Right cardiac atrium (tissue), 5 donors: ENCODE measurements around the gene ATG7. TPM values are rescaled to one million over a fixed set of nuclear protein-coding genes. Genes with fewer than 3 reads are reported as not detected.

Source experiments
- ATAC-seq, 2 donors: fragments of 200-7000 bp; cut with Tn5 transposase; one replicate each; pipeline versions ENCODE4 v1.8.0 to v1.9.1; 2020; ENCODE audit warnings: moderate library complexity in 2 of 2, mild to moderate bottlenecking in 1 of 2
- DNase-seq, 3 donors: peaks; one replicate each; pipeline ENCODE4 v3.0.0-alpha.2; 2020
- H3K27ac ChIP-seq: one replicate; pipeline ENCODE4 v1.5.1; 2013; ENCODE audit warnings: mild to moderate bottlenecking, low read length, control low read depth, moderate library complexity
- H3K27me3 ChIP-seq: one replicate; pipeline ENCODE4 v1.6.1; 2013; ENCODE audit not compliant: control insufficient read depth, insufficient read depth
- H3K4me1 ChIP-seq: one replicate; pipeline ENCODE4 v1.6.1; 2013; ENCODE audit warnings: low read length; ENCODE audit not compliant: control insufficient read depth, insufficient read depth
- H3K4me3 ChIP-seq: one replicate; pipeline ENCODE4 v1.5.1; 2013; ENCODE audit warnings: low read length, control low read depth
- H3K9me3 ChIP-seq: one replicate; pipeline ENCODE4 v1.6.1; 2013; ENCODE audit warnings: low read length; ENCODE audit not compliant: control insufficient read depth
- WGBS: extraction: QIAGEN DNeasy Blood & Tissue Kit; methylation state at CpG from one replicate; pipeline ENCODE4 v1.1.7; 2013; 5-methylcytosine and 5-hydroxymethylcytosine counted together
- intact Hi-C, 4 donors: fragments of 100-400 bp; cut with DNase I; formaldehyde crosslinking; loops; one replicate each; pipeline versions ENCODE4 v1.11.0 to v1.14.0; 2022 to 2023
- polyA plus RNA-seq: library from polyadenylated mRNA; stranded (reverse); fragments of 200-250 nt; gene quantifications from one replicate; pipeline ENCODE4 v1.2.3, GENCODE V29; 2013
- total RNA-seq, 4 donors: library from RNA; stranded (reverse); fragmentation: NEBNext Ultra II Directional; extraction: Animal tissue kit (Norgen Biotek cat#: 25700); gene quantifications; one replicate each; pipeline ENCODE4 v1.2.1, GENCODE V29; 2021
- donor health status: healthy with polysubstance abuse.
- donor health status: DM: no; HTN: yes; CAD: no.
- donor health status: DM: no; HTN: no; CAD: no.
- donor health status: DM: no; HTN: yes; CAD: no; lungs with severe emphysema.
- donor health status: DM: yes; HTN: yes; CAD: no.

The ATG7 gene
- total and polyA plus RNA-seq, 5 donors: 5.9 to 22.3 (median 19.6) TPM

- WGBS: 90% methylated on average over 10 of the region's 10 CpGs
- Histone ChIP-seq H3K4me3 (no peak overlapping the region), H3K27me3 (no peaks in the 10 kb centered on the region), H3K4me1 (peaks cover 12% of the 10 kb centered on the region), H3K27ac (no peak overlapping the region), H3K9me3 (no peaks in the 10 kb centered on the region)
- ATAC-seq (no peak), DNase-seq (no peak)
- intact Hi-C loops: loop anchor here in 1 of 4 donors (10.0 kb wide), 1 partner anchor 415 kb away; no protein-coding TSS in a partner anchor
Observed at GRCh38 chr3:11389386-11390268, 117.4 kb downstream of the ATG7 start.

GRCh38 chr3:11390411-11391131 lies 118.4 kb downstream of the ATG7 start:
- intact Hi-C loops: no loop called here
- ATAC-seq (peak; percentile 63 to 81), DNase-seq (no peak)
- H3K27me3 ChIP-seq: no peaks in the 10 kb centered on the region
- H3K27ac ChIP-seq: no peak overlapping the region
- no peak overlapping the region for H3K4me3 ChIP-seq
- no peaks in the 10 kb centered on the region for H3K9me3 ChIP-seq
- peaks cover 10% of the 10 kb centered on the region for H3K4me1 ChIP-seq
- 56% methylated on average over 5 of the region's 5 CpGs for WGBS

GRCh38 chr3:11391174-11391879 lies 119.1 kb downstream of the ATG7 start:
- 58% methylated on average over 6 of the region's 6 CpGs for WGBS
- peak; percentile 9 to 53 for ATAC-seq
- no peak overlapping the region for H3K4me3 ChIP-seq
- H3K9me3 ChIP-seq: no peaks in the 10 kb centered on the region
- peaks cover 7% of the 10 kb centered on the region for H3K4me1 ChIP-seq
- no peaks in the 10 kb centered on the region for H3K27me3 ChIP-seq
- no peak overlapping the region for H3K27ac ChIP-seq
- intact Hi-C loops: no loop called here
- DNase-seq: no peak

GRCh38 chr3:11392014-11392859 lies 120.0 kb downstream of the ATG7 start:
- DNase-seq (peak in 1 of 3 donors; percentile 52), ATAC-seq (peak in 1 of 2 donors; percentile 71)
- Histone ChIP-seq H3K4me1 (peaks cover 5% of the 10 kb centered on the region), H3K4me3 (no peak overlapping the region), H3K27ac (no peak overlapping the region), H3K27me3 (no peaks in the 10 kb centered on the region), H3K9me3 (no peaks in the 10 kb centered on the region)
- intact Hi-C loops: no loop called here
- 39% methylated on average over 3 of the region's 3 CpGs for WGBS

DNA sequence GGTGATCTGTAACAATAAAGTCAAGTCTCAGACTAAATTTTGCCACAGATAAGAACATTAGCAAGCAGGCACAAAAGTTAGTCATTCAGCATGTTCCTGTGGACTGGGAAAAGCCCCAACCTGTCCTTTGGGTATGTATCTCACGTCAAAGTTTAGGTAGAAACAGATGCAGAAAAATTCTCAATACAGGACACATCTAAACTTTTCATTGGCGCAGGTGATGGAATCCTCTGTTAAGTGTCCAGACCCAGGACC lies 120.6 kb downstream of the ATG7 start:
- peaks cover 5% of the 10 kb centered on the region for H3K4me1 ChIP-seq
- H3K9me3 ChIP-seq: no peaks in the 10 kb centered on the region
- H3K27me3 ChIP-seq: no peaks in the 10 kb centered on the region
- intact Hi-C loops: no loop called here
- WGBS: 95% methylated on average over 2 of the region's 2 CpGs
- H3K4me3 ChIP-seq: no peak overlapping the region
- DNase-seq (no peak), ATAC-seq (no peak)
- no peak overlapping the region for H3K27ac ChIP-seq

GRCh38 chr3:11393401-11393800 lies 121.2 kb downstream of the ATG7 start:
- WGBS: 96% methylated on average over 3 of the region's 3 CpGs
- H3K27ac ChIP-seq: no peak overlapping the region
- intact Hi-C loops: no loop called here
- H3K4me1 ChIP-seq: peaks cover 5% of the 10 kb centered on the region
- H3K4me3 ChIP-seq: no peak overlapping the region
- no peaks in the 10 kb centered on the region for H3K9me3 ChIP-seq
- DNase-seq (no peak), ATAC-seq (no peak)
- no peaks in the 10 kb centered on the region for H3K27me3 ChIP-seq

- Histone ChIP-seq H3K27ac (no peak overlapping the region), H3K4me3 (no peak overlapping the region), H3K4me1 (peaks cover 5% of the 10 kb centered on the region), H3K9me3 (no peaks in the 10 kb centered on the region), H3K27me3 (no peaks in the 10 kb centered on the region)
- no peak for DNase-seq
- no peak for ATAC-seq
- intact Hi-C loops: no loop called here
- WGBS: 94% methylated on average over 4 of the region's 4 CpGs
Observed at GRCh38 chr3:11394392-11394791, 122.2 kb downstream of the ATG7 start.

DNA sequence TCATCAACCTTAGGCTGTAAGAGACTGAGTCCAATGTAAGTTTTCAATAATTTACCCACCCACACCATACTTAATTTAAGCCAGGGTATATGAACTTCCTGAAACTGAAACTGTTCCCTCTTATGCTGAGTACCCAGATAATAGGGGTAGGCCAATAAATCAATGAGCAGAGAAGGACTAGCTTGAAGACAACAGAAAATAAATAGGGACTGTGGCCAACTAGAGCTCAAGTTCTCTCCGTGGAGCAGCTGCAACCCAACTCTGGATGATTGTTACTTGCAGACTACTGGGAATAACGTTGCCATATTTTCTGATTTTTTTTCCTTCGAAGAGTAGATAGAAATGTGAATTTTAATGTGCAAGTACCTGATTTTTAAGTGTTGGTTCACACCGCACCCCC lies 128.0 kb downstream of the ATG7 start:
- H3K4me1 ChIP-seq: no peaks in the 10 kb centered on the region
- no peak overlapping the region for H3K27ac ChIP-seq
- ATAC-seq (no peak), DNase-seq (no peak)
- no peaks in the 10 kb centered on the region for H3K27me3 ChIP-seq
- intact Hi-C loops: no loop called here
- H3K4me3 ChIP-seq: no peak overlapping the region
- no peaks in the 10 kb centered on the region for H3K9me3 ChIP-seq
- WGBS: 66% methylated on average over 4 of the region's 4 CpGs

GRCh38 chr3:11401434-11401833 lies 129.2 kb downstream of the ATG7 start:
- 89% methylated on average over 1 of the region's 1 CpG for WGBS
- Histone ChIP-seq H3K27ac (no peak overlapping the region), H3K9me3 (no peaks in the 10 kb centered on the region), H3K27me3 (no peaks in the 10 kb centered on the region), H3K4me1 (no peaks in the 10 kb centered on the region), H3K4me3 (no peak overlapping the region)
- intact Hi-C loops: no loop called here
- DNase-seq (no peak), ATAC-seq (no peak)

- WGBS: 97% methylated on average over 2 of the region's 2 CpGs
- no peak for DNase-seq
- no peak for ATAC-seq
- Histone ChIP-seq H3K4me3 (no peak overlapping the region), H3K4me1 (no peaks in the 10 kb centered on the region), H3K9me3 (no peaks in the 10 kb centered on the region), H3K27me3 (no peaks in the 10 kb centered on the region), H3K27ac (no peak overlapping the region)
- intact Hi-C loops: no loop called here
Observed at GRCh38 chr3:11405323-11405722, 133.1 kb downstream of the ATG7 start.
